HL-60/S4 treated with phorbol 12-myristate 13-acetate at 8.2 ng/mL for 4 days and 3 days (cell line): ENCODE results near the gene CALD1.

Experiments used
- in situ Hi-C: fragments of 300-500 bp; cut with MboI; formaldehyde crosslinking; loops from 2 replicates; pipeline ENCODE4 v1.15.0; 2022; ENCODE audit warnings: low sequenced_read_pairs

The CALD1 gene

GRCh38 chr7:134758981-134759380 lies 20.5 kb upstream of the CALD1 start:
- in situ Hi-C loops: no loop called here

- in situ Hi-C loops: no loop called here
These were observed 18.2 kb upstream of the CALD1 start for GRCh38 chr7:134761266-134761665.

- in situ Hi-C loops: no loop called here
These were observed 15.5 kb upstream of the CALD1 start for GRCh38 chr7:134763960-134764359.

- in situ Hi-C loops: no loop called here
These were observed 15.1 kb upstream of the CALD1 start for GRCh38 chr7:134764365-134764764.

- in situ Hi-C loops: no loop called here
These were observed 12.5 kb upstream of the CALD1 start for GRCh38 chr7:134766779-134767519.

GRCh38 chr7:134767520-134768168 lies 11.8 kb upstream of the CALD1 start:
- in situ Hi-C loops: no loop called here

- in situ Hi-C loops: no loop called here
These were observed 11.2 kb upstream of the CALD1 start for GRCh38 chr7:134768243-134768642.

- in situ Hi-C loops: no loop called here
These were observed 8.8 kb upstream of the CALD1 start for GRCh38 chr7:134770676-134771075.

GRCh38 chr7:134771111-134771510 lies 8.3 kb upstream of the CALD1 start:
- in situ Hi-C loops: no loop called here

GRCh38 chr7:134771889-134772288 lies 7.5 kb upstream of the CALD1 start:
- in situ Hi-C loops: no loop called here

- in situ Hi-C loops: no loop called here
These were observed 7.0 kb upstream of the CALD1 start for GRCh38 chr7:134772401-134772800.

- in situ Hi-C loops: no loop called here
These were observed 6.3 kb upstream of the CALD1 start for GRCh38 chr7:134773164-134773563.

- in situ Hi-C loops: no loop called here
These were observed 5.3 kb upstream of the CALD1 start for GRCh38 chr7:134774119-134774518.

- in situ Hi-C loops: no loop called here
These were observed 2.0 kb upstream of the CALD1 start for GRCh38 chr7:134777470-134777869.

- in situ Hi-C loops: no loop called here
These were observed 1.4 kb upstream of the CALD1 start for GRCh38 chr7:134777908-134778580.

- in situ Hi-C loops: no loop called here
These were observed 269 bp downstream of the CALD1 start for GRCh38 chr7:134779741-134780065.

GRCh38 chr7:134780166-134780828 lies 863 bp downstream of the CALD1 start:
- in situ Hi-C loops: no loop called here

- in situ Hi-C loops: no loop called here
These were observed 1.7 kb downstream of the CALD1 start for GRCh38 chr7:134781171-134781570.

- in situ Hi-C loops: no loop called here
These were observed 2.7 kb downstream of the CALD1 start for GRCh38 chr7:134782121-134782623.

- in situ Hi-C loops: no loop called here
These were observed 4.0 kb downstream of the CALD1 start for GRCh38 chr7:134783294-134784069.
